ENCODE measurements around the gene BRICD5. TPM values are rescaled to one million over a fixed set of nuclear protein-coding genes. Genes with fewer than 3 reads are reported as not detected.

Gene BRICD5
- total and polyA plus RNA-seq, 10 donors: 3.5 to 40.2 (median 10.5) TPM

DNA sequence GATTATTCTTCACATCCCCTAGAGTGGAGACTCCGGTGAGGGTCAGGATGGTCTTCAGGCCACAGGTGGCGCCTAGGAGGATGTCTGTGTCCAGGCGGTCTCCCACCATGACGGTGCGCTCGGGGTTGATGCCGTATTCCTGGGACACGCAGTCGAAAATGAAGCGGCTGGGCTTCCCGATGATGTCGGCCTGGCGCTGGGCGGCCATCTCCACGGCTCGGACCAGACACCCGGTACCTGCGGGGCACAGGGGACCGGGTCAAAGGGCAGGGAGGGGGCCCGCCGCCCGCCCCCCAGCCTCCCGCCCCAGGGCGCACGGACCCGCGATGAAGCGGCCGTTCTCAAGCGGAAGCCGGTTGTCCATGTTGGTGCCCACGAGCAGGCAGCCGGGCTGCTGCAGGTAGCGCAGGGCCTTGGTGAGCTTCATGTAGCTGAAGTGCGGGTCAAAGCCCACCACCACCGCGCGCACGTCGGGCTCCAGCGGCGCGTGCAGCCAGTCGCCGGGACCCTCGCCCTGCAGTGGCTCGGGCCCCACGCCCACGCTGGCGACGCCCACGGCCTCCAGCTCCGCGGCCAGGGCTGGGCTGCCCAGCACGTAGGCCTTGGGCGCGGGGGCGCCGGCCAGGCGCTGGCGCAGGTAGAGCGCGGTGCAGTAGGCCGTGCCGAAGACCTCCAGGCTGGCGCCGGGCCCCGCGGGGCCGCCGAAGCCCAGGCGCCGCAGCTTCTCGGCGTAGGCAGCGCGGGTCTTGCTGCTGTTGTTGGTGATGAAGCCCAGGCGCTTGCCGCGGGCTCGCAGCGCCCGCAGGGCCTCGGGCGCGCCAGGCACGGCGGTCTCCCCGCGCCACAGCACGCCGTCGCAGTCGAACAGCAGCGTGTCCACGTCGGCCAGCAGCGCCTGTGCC lies 3.4 kb upstream of the BRICD5 start:
- H3K27me3 ChIP-seq (replicated peaks in 1 of 7): no peaks in the 10 kb centered on the region
- intact Hi-C loops (cut with DNase I; ENCODE audit: low total_unique reads): no loop called here
- WGBS, 5 donors: 1 to 3% (median 1%) methylated on average over 13 to 98 of the region's 98 CpGs
- peak; percentile 84 for DNase-seq
- H3K36me3 ChIP-seq: peaks cover 0 to 27% (median 10%) of the 10 kb centered on the region in 6 donors
- peaks cover 18 to 56% (median 31%) of the 10 kb centered on the region in 6 donors for H3K4me1 ChIP-seq
- H3K9me3 ChIP-seq: no peaks in the 10 kb centered on the region
- TF ChIP-seq POLR2AphosphoS5 (IDR thresholded peaks at IDR 0.05) (peak in 1 of 3 donors; percentile 26), POLR2A (IDR thresholded peaks at IDR 0.05) (no peak)
- TF ChIP-seq, protein P1, sequence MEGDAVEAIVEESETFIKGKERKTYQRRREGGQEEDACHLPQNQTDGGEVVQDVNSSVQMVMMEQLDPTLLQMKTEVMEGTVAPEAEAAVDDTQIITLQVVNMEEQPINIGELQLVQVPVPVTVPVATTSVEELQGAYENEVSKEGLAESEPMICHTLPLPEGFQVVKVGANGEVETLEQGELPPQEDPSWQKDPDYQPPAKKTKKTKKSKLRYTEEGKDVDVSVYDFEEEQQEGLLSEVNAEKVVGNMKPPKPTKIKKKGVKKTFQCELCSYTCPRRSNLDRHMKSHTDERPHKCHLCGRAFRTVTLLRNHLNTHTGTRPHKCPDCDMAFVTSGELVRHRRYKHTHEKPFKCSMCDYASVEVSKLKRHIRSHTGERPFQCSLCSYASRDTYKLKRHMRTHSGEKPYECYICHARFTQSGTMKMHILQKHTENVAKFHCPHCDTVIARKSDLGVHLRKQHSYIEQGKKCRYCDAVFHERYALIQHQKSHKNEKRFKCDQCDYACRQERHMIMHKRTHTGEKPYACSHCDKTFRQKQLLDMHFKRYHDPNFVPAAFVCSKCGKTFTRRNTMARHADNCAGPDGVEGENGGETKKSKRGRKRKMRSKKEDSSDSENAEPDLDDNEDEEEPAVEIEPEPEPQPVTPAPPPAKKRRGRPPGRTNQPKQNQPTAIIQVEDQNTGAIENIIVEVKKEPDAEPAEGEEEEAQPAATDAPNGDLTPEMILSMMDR (IDR thresholded peaks at IDR 0.05 in 8 of 11, conservative IDR thresholded peaks at IDR 0.05 in 3 of 11): no peak
- H3K4me3 ChIP-seq: peak overlapping the region; percentile 71 to 98 (median 89)
- peak overlapping the region; percentile 54 to 98 (median 86) for H3K27ac ChIP-seq

DNA sequence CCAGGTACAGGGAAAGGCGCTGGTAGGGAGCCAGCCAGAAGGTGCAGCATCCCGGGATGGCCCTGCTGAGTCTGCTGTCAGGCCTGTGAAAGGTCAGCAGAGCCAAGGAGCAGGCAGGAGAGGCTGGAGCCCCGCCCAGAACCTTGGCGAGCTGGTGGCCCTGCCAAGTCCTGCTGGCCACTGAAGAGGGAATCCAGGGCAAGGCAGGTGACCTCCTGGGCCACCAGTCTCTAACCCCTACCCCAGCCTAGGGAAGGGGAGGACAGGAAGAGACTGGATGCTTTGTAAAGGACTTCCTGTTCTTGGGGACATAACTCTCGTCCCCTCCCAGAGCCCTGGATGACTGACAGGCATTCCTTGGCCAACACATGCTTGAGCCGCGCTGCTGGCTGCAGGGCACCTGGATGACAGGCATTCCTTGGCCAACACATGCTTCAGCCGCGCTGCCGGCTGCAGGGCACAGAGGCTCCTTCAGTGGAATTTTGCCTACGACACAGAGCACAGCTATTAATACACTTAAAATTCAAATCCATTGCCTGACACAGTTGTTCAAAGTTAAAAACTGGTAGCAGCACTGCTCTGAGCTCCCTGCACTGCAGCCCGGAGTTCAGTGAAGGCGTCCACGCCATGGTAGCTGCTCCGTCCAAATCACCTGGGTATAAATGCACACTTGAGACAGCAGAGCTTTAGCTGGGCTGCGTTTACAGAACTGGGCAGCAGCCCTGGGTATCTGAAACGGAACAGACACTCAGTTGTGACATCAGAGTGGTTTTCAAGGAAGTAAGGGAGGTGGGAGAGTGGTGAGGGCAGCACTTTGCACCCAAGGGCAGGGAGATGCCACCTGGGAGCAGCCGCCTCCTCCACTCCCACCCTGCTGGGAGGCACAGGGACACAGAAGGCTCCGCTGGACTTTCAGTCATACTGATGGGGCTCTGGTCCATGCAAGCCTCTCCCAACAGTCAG lies 2.0 kb upstream of the BRICD5 start:
- 66 to 77% (median 67%) methylated on average over 17 to 19 of the region's 19 CpGs for WGBS, 5 donors
- no peaks in the 10 kb centered on the region for H3K27me3 ChIP-seq (replicated peaks in 1 of 7)
- no peak for DNase-seq
- no peaks in the 10 kb centered on the region for H3K9me3 ChIP-seq
- intact Hi-C loops (cut with DNase I; ENCODE audit: low total_unique reads): no loop called here
- peak overlapping the region in 4 of 8 donors; percentile 84 to 98 (median 94) for H3K4me3 ChIP-seq
- peak overlapping the region in 4 of 8 donors; percentile 0 to 96 (median 56) for H3K27ac ChIP-seq
- TF ChIP-seq, protein P1 (IDR thresholded peaks at IDR 0.05 in 8 of 11, conservative IDR thresholded peaks at IDR 0.05 in 3 of 11): no peak
- TF ChIP-seq POLR2AphosphoS5 (IDR thresholded peaks at IDR 0.05) (peak in 1 of 3 donors; percentile 66), POLR2A (IDR thresholded peaks at IDR 0.05) (no peak)
- peaks cover 0 to 41% (median 24%) of the 10 kb centered on the region in 6 donors for H3K36me3 ChIP-seq
- H3K4me1 ChIP-seq: peaks cover 18 to 62% (median 33%) of the 10 kb centered on the region in 6 donors

DNA sequence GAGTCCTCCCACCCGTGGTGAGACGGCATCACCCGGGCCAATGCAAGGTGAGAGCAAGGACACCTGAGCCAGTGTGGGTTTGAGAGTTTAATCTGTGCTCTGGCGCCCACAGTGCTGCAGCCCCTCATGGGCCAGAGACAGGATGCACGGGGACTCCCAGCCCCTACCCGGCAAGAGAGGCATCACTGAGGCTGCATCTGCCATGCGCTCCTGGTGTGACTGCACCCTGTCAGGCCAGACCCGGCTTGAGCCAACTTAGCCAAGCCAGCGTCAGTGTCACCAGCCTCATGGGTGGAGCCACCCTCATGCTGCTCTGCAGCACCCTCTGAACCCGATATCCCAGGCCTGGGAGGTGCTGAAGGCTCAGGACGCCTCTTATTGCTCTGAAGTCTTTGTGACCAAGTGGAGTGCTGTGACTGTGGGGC lies 1.3 kb upstream of the BRICD5 start:
- peak overlapping the region in 3 of 8 donors; percentile 44 to 96 (median 67) for H3K27ac ChIP-seq
- H3K9me3 ChIP-seq: no peaks in the 10 kb centered on the region
- peaks cover 0 to 48% (median 31%) of the 10 kb centered on the region in 6 donors for H3K36me3 ChIP-seq
- peak overlapping the region in 1 of 8 donors; percentile 98 for H3K4me3 ChIP-seq
- DNase-seq: no peak
- no peaks in the 10 kb centered on the region for H3K27me3 ChIP-seq (replicated peaks in 1 of 7)
- peaks cover 18 to 69% (median 39%) of the 10 kb centered on the region in 6 donors for H3K4me1 ChIP-seq
- intact Hi-C loops (cut with DNase I; ENCODE audit: low total_unique reads): no loop called here
- no peak for TF ChIP-seq POLR2A (IDR thresholded peaks at IDR 0.05)
- TF ChIP-seq POLR2AphosphoS5 (IDR thresholded peaks at IDR 0.05): peak in 2 of 3 donors; percentile 30 to 58
- TF ChIP-seq, protein P1 (IDR thresholded peaks at IDR 0.05 in 8 of 11, conservative IDR thresholded peaks at IDR 0.05 in 3 of 11): no peak
- WGBS, 5 donors: 74 to 92% (median 86%) methylated on average over 5 to 11 of the region's 11 CpGs
